HL-60 (cell line): ENCODE measurements around the gene DCUN1D3.

Experiments
- DNase-seq, 2 experiments: peaks; one replicate each; pipeline ENCODE4 v3.0.0-alpha.2; 2010 to 2020; ENCODE audit warnings: low read depth in 1 of 2, low spot score in 1 of 2
- H3K27ac ChIP-seq: fragments of 250-450 bp; sonication (Bioruptor Pico); replicated peaks from 2 replicates; pipeline ENCODE4 v1.5.1; 2020; ENCODE audit warnings: mild to moderate bottlenecking, moderate library complexity
- H3K27me3 ChIP-seq: fragments of 250-450 bp; sonication (Bioruptor Pico); 2 replicates; pipeline ENCODE4 v1.5.1; 2021; ENCODE audit warnings: mild to moderate bottlenecking, moderate library complexity; ENCODE audit not compliant: insufficient read depth, poor library complexity, severe bottlenecking
- H3K4me3 ChIP-seq: replicated peaks from 2 replicates; pipeline ENCODE4 v1.5.1; 2011; ENCODE audit warnings: mild to moderate bottlenecking, control low read depth, low read length; ENCODE audit not compliant: insufficient read depth
- GABPA ChIP-seq: IDR thresholded peaks from 2 replicates; pipeline ENCODE4 v1.6.1; 2012; ENCODE audit warnings: low read depth
- POLR2AphosphoS5 ChIP-seq: IDR thresholded peaks from 2 replicates; pipeline ENCODE4 v1.6.1; 2012; ENCODE audit warnings: low read depth
- SPI1 ChIP-seq: IDR thresholded peaks from 2 replicates; pipeline ENCODE4 v1.6.1; 2012; ENCODE audit warnings: low read depth, mild to moderate bottlenecking, borderline replicate concordance
- TF ChIP-seq, protein P1 (sequence below): IDR thresholded peaks from 2 replicates; pipeline ENCODE4 v1.6.1; 2012; ENCODE audit warnings: low read depth; ENCODE audit not compliant: insufficient replicate concordance
- TF ChIP-seq, protein P2 (sequence below): IDR thresholded peaks from one replicate; pipeline ENCODE4 v1.5.1; 2011; ENCODE audit warnings: low read length, control low read depth, inconsistent platforms; ENCODE audit not compliant: insufficient read depth

The DCUN1D3 gene

DNA sequence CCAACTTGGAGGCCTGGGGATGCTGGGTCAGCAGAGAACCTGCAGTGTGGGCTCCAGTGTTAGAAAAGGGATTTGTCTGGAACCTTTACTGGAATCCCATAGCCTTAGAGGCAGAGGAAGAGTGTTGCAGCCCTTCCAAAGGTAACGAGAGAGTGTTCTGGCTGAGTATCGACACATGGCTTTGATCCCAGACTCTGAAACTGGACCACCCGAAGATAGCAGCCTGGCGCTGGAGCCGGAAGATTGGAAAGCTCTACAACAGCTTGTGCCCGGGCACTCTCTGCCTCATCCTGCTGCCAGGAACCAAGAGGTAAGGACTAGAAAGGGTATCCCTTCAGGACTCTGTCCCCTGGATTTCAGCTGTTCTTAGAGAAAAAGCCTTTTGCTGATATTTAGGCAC lies 54.1 kb downstream of the DCUN1D3 start:
- H3K4me3 ChIP-seq: no peak overlapping the region
- H3K27ac ChIP-seq: no peak overlapping the region
- DNase-seq: no peak
- no peaks in the 10 kb centered on the region for H3K27me3 ChIP-seq
- no peak for TF ChIP-seq POLR2AphosphoS5

DNA sequence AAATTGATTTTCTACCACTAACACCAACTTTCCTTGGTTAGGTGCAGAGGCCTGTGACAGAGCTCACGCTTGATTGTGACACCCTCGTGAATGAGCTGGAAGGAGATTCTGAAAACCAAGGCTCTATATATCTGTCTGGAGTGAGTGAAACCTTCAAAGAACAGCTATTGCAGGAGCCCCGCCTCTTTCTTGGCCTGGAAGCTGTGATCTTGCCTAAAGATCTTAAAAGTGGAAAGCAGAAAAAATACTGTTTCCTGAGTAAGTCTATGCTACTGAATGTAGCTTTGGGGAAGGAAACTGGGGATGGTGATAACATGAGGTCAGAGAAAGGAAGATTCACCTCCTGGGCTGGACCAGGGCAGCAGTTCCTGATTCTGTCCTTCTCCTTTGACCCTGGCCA lies 55.6 kb downstream of the DCUN1D3 start:
- H3K4me3 ChIP-seq: no peak overlapping the region
- H3K27ac ChIP-seq: no peak overlapping the region
- H3K27me3 ChIP-seq: no peaks in the 10 kb centered on the region
- DNase-seq: no peak
- TF ChIP-seq SPI1 (no peak), GABPA (no peak), POLR2AphosphoS5 (no peak)
- TF ChIP-seq, protein P1, sequence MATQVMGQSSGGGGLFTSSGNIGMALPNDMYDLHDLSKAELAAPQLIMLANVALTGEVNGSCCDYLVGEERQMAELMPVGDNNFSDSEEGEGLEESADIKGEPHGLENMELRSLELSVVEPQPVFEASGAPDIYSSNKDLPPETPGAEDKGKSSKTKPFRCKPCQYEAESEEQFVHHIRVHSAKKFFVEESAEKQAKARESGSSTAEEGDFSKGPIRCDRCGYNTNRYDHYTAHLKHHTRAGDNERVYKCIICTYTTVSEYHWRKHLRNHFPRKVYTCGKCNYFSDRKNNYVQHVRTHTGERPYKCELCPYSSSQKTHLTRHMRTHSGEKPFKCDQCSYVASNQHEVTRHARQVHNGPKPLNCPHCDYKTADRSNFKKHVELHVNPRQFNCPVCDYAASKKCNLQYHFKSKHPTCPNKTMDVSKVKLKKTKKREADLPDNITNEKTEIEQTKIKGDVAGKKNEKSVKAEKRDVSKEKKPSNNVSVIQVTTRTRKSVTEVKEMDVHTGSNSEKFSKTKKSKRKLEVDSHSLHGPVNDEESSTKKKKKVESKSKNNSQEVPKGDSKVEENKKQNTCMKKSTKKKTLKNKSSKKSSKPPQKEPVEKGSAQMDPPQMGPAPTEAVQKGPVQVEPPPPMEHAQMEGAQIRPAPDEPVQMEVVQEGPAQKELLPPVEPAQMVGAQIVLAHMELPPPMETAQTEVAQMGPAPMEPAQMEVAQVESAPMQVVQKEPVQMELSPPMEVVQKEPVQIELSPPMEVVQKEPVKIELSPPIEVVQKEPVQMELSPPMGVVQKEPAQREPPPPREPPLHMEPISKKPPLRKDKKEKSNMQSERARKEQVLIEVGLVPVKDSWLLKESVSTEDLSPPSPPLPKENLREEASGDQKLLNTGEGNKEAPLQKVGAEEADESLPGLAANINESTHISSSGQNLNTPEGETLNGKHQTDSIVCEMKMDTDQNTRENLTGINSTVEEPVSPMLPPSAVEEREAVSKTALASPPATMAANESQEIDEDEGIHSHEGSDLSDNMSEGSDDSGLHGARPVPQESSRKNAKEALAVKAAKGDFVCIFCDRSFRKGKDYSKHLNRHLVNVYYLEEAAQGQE: no peak
- TF ChIP-seq, protein P2, sequence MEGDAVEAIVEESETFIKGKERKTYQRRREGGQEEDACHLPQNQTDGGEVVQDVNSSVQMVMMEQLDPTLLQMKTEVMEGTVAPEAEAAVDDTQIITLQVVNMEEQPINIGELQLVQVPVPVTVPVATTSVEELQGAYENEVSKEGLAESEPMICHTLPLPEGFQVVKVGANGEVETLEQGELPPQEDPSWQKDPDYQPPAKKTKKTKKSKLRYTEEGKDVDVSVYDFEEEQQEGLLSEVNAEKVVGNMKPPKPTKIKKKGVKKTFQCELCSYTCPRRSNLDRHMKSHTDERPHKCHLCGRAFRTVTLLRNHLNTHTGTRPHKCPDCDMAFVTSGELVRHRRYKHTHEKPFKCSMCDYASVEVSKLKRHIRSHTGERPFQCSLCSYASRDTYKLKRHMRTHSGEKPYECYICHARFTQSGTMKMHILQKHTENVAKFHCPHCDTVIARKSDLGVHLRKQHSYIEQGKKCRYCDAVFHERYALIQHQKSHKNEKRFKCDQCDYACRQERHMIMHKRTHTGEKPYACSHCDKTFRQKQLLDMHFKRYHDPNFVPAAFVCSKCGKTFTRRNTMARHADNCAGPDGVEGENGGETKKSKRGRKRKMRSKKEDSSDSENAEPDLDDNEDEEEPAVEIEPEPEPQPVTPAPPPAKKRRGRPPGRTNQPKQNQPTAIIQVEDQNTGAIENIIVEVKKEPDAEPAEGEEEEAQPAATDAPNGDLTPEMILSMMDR: no peak

DNA sequence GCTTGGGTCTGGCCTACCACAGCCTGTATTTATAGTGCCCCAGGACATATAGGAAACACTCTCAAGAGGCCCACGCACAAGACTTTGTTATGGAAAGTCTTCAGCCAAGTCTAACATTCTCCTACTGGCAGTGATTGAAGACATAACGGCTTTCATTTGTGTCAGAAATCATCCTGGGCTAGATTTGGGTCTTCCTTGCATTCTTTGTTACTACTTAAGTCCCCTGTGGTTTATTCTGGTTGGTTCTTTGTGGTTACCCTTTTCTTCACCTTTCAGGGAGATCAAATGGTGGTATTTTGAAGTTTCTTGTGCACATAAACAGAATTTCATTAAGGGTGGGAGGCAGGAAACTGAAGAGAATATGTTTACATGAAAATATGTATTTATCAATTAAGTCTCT lies 56.1 kb downstream of the DCUN1D3 start:
- no peak for TF ChIP-seq GABPA
- DNase-seq: no peak
- H3K4me3 ChIP-seq: no peak overlapping the region
- no peaks in the 10 kb centered on the region for H3K27me3 ChIP-seq
- no peak overlapping the region for H3K27ac ChIP-seq

DNA sequence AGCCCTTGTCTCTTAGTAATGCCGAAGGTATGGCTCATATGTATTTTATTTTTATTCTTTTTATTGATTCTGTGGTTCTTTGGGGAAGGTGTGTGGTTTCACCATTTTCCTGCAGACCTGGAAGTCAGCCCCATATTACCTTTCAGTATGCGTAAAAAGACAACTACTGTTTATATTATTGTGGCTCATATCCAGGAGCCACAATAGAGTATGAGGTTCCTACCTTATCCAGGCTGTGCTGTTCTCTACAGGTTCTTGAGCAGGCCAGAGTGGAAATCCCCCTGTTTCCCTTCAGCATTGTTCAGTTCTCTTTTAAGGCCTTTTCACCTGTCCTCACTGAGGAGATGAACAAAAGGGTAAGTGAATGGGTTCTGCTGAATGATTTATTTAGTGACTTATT lies 60.7 kb downstream of the DCUN1D3 start:
- Histone ChIP-seq H3K4me3 (no peak overlapping the region), H3K27me3 (no peaks in the 10 kb centered on the region), H3K27ac (no peak overlapping the region)
- DNase-seq: no peak
- no peak for TF ChIP-seq POLR2AphosphoS5
- TF ChIP-seq, protein P2: no peak

DNA sequence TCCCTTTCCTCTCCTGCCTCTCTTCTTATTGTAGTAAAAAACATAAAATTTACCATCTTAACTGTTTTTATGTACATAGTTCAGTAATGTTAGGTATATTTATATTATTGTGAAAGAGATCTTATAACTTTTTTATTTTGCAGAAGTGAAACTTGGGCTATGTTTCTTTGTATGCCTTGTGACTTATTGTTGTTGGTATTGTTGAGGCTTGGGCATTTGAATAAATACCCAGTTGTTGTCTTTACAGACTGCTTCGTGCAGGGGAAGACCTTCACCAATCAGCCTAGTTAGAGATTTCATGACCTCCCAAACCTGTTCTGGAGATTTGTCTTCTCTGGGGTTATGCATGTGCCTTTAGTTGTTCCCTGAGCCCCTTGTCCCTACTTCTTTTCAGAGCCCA lies 61.9 kb downstream of the DCUN1D3 start:
- Histone ChIP-seq H3K27ac (no peak overlapping the region), H3K4me3 (no peak overlapping the region), H3K27me3 (no peaks in the 10 kb centered on the region)
- no peak for DNase-seq
- TF ChIP-seq, protein P1: no peak

DNA sequence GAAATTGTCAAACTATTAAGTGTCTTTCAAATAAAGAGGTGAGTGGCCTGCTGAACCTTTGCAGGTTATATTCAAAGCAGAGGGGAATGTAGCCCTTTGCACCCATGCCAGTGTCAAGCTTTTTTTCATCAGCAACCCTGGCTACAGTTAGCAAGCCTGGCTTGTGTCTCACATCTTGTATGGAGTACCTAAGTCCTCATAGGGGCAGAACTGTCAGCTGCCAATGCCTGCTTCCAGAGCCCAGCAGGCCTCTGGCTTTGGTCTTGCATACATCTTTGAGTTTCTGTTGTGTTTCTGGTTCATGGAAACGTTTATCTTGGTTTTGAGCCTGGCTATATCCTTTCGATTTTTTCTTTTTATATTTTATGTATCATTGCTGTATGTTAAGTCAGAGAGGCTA lies 67.1 kb downstream of the DCUN1D3 start:
- no peak for TF ChIP-seq GABPA
- TF ChIP-seq, protein P2: no peak
- no peak for TF ChIP-seq POLR2AphosphoS5
- TF ChIP-seq, protein P1: no peak
- no peak for TF ChIP-seq SPI1
- H3K4me3 ChIP-seq: no peak overlapping the region
- no peak overlapping the region for H3K27ac ChIP-seq
- H3K27me3 ChIP-seq: no peaks in the 10 kb centered on the region
- DNase-seq: no peak
